Measurements from ENCODE around the gene UGT2B11.
"Not testable (repeated sequence)": the region's sequence is repeated elsewhere in the genome, so short reads cannot be mapped to it uniquely, and the experiment has no call there.

Gene UGT2B11

GRCh38 chr4:69210911-69211310 lies 3.6 kb downstream of the UGT2B11 start:
- Histone ChIP-seq H3K27ac (ENCODE audit: low read depth, low read length) (no peak overlapping the region), H3K9me3 (ENCODE audit: control insufficient read depth, insufficient read depth, low read length) (no peaks in the 10 kb centered on the region), H3K4me1 (ENCODE audit: control insufficient read depth, insufficient read depth, low read length) (peaks cover 4% of the 10 kb centered on the region; the same call in 1 of the 2 replicates), H3K4me3 (ENCODE audit: low read depth, low read length) (no peak overlapping the region), H3K36me3 (ENCODE audit: control insufficient read depth, insufficient read depth, low read length) (no peaks in the 10 kb centered on the region), H3K27me3 (ENCODE audit: control insufficient read depth, insufficient read depth, low read length) (no peaks in the 10 kb centered on the region), H3K9ac (ENCODE audit: low read depth, low read length) (no peak overlapping the region)

- H3K27me3 ChIP-seq (ENCODE audit: control insufficient read depth, insufficient read depth, low read length); H3K27ac ChIP-seq (ENCODE audit: low read depth, low read length); H3K4me3 ChIP-seq (ENCODE audit: low read depth, low read length); H3K9me3 ChIP-seq (ENCODE audit: control insufficient read depth, insufficient read depth, low read length); H3K4me1 ChIP-seq (ENCODE audit: control insufficient read depth, insufficient read depth, low read length); H3K9ac ChIP-seq (ENCODE audit: low read depth, low read length); H3K36me3 ChIP-seq (ENCODE audit: control insufficient read depth, insufficient read depth, low read length): not testable (repeated sequence)
These were observed 16.0 kb downstream of the UGT2B11 start for GRCh38 chr4:69198506-69198905.

GRCh38 chr4:69196209-69196965 lies 18.2 kb downstream of the UGT2B11 start:
- Histone ChIP-seq H3K9ac (ENCODE audit: low read depth, low read length) (no peak overlapping the region), H3K27me3 (ENCODE audit: control insufficient read depth, insufficient read depth, low read length) (no peaks in the 10 kb centered on the region), H3K4me1 (ENCODE audit: control insufficient read depth, insufficient read depth, low read length) (no peaks in the 10 kb centered on the region), H3K36me3 (ENCODE audit: control insufficient read depth, insufficient read depth, low read length) (no peaks in the 10 kb centered on the region), H3K27ac (ENCODE audit: low read depth, low read length) (no peak overlapping the region), H3K9me3 (ENCODE audit: control insufficient read depth, insufficient read depth, low read length) (no peaks in the 10 kb centered on the region), H3K4me3 (ENCODE audit: low read depth, low read length) (no peak overlapping the region)

GRCh38 chr4:69194166-69194565 lies 20.4 kb downstream of the UGT2B11 start:
- H3K4me3 ChIP-seq (ENCODE audit: low read depth, low read length) = no peak overlapping the region
- H3K4me1 ChIP-seq (ENCODE audit: control insufficient read depth, insufficient read depth, low read length) = no peaks in the 10 kb centered on the region
- H3K27me3 ChIP-seq (ENCODE audit: control insufficient read depth, insufficient read depth, low read length) = no peaks in the 10 kb centered on the region
- no peak overlapping the region for H3K9ac ChIP-seq (ENCODE audit: low read depth, low read length)
- H3K9me3 ChIP-seq (ENCODE audit: control insufficient read depth, insufficient read depth, low read length) = no peaks in the 10 kb centered on the region
- no peak overlapping the region for H3K27ac ChIP-seq (ENCODE audit: low read depth, low read length)
- H3K36me3 ChIP-seq (ENCODE audit: control insufficient read depth, insufficient read depth, low read length) = no peaks in the 10 kb centered on the region

- not testable (repeated sequence) for H3K4me1 ChIP-seq (ENCODE audit: control insufficient read depth, insufficient read depth, low read length); H3K9me3 ChIP-seq (ENCODE audit: control insufficient read depth, insufficient read depth, low read length); H3K36me3 ChIP-seq (ENCODE audit: control insufficient read depth, insufficient read depth, low read length); H3K27me3 ChIP-seq (ENCODE audit: control insufficient read depth, insufficient read depth, low read length); H3K9ac ChIP-seq (ENCODE audit: low read depth, low read length); H3K27ac ChIP-seq (ENCODE audit: low read depth, low read length); H3K4me3 ChIP-seq (ENCODE audit: low read depth, low read length)
These were observed 22.6 kb downstream of the UGT2B11 start for GRCh38 chr4:69191905-69192304.

- H3K4me3 ChIP-seq (ENCODE audit: low read depth, low read length); H3K4me1 ChIP-seq (ENCODE audit: control insufficient read depth, insufficient read depth, low read length); H3K9me3 ChIP-seq (ENCODE audit: control insufficient read depth, insufficient read depth, low read length); H3K36me3 ChIP-seq (ENCODE audit: control insufficient read depth, insufficient read depth, low read length); H3K27ac ChIP-seq (ENCODE audit: low read depth, low read length); H3K9ac ChIP-seq (ENCODE audit: low read depth, low read length); H3K27me3 ChIP-seq (ENCODE audit: control insufficient read depth, insufficient read depth, low read length): not testable (repeated sequence)
These were observed 23.9 kb downstream of the UGT2B11 start for GRCh38 chr4:69190621-69191020.

GRCh38 chr4:69181519-69182169 lies 32.9 kb downstream of the UGT2B11 start:
- not testable (repeated sequence) for H3K4me1 ChIP-seq (ENCODE audit: control insufficient read depth, insufficient read depth, low read length); H3K9me3 ChIP-seq (ENCODE audit: control insufficient read depth, insufficient read depth, low read length)

GRCh38 chr4:69179817-69180216 lies 34.7 kb downstream of the UGT2B11 start:
- H3K27me3 ChIP-seq (ENCODE audit: control insufficient read depth, insufficient read depth, low read length); H3K9ac ChIP-seq (ENCODE audit: low read depth, low read length); H3K4me1 ChIP-seq (ENCODE audit: control insufficient read depth, insufficient read depth, low read length); H3K4me3 ChIP-seq (ENCODE audit: low read depth, low read length); H3K36me3 ChIP-seq (ENCODE audit: control insufficient read depth, insufficient read depth, low read length); H3K9me3 ChIP-seq (ENCODE audit: control insufficient read depth, insufficient read depth, low read length): not testable (repeated sequence)
- peak overlapping the region; percentile 6 for H3K27ac ChIP-seq (ENCODE audit: low read depth, low read length)

More at GRCh38 chr4:69181519-69182169, 32.9 kb downstream of the UGT2B11 start:
- not testable (repeated sequence) for H3K27me3 ChIP-seq (ENCODE audit: control insufficient read depth, insufficient read depth, low read length); H3K36me3 ChIP-seq (ENCODE audit: control insufficient read depth, insufficient read depth, low read length); H3K9ac ChIP-seq (ENCODE audit: low read depth, low read length); H3K27ac ChIP-seq (ENCODE audit: low read depth, low read length); H3K4me3 ChIP-seq (ENCODE audit: low read depth, low read length)

- H3K9ac ChIP-seq (ENCODE audit: low read depth, low read length); H3K9me3 ChIP-seq (ENCODE audit: control insufficient read depth, insufficient read depth, low read length); H3K4me1 ChIP-seq (ENCODE audit: control insufficient read depth, insufficient read depth, low read length); H3K36me3 ChIP-seq (ENCODE audit: control insufficient read depth, insufficient read depth, low read length); H3K27me3 ChIP-seq (ENCODE audit: control insufficient read depth, insufficient read depth, low read length); H3K4me3 ChIP-seq (ENCODE audit: low read depth, low read length): not testable (repeated sequence)
- peak overlapping the region; percentile 6 for H3K27ac ChIP-seq (ENCODE audit: low read depth, low read length)
These were observed 35.8 kb downstream of the UGT2B11 start for GRCh38 chr4:69178751-69179205.

- not testable (repeated sequence) for H3K9me3 ChIP-seq (ENCODE audit: control insufficient read depth, insufficient read depth, low read length); H3K9ac ChIP-seq (ENCODE audit: low read depth, low read length); H3K4me1 ChIP-seq (ENCODE audit: control insufficient read depth, insufficient read depth, low read length); H3K27me3 ChIP-seq (ENCODE audit: control insufficient read depth, insufficient read depth, low read length); H3K27ac ChIP-seq (ENCODE audit: low read depth, low read length); H3K36me3 ChIP-seq (ENCODE audit: control insufficient read depth, insufficient read depth, low read length); H3K4me3 ChIP-seq (ENCODE audit: low read depth, low read length)
These were observed 44.1 kb downstream of the UGT2B11 start for GRCh38 chr4:69170233-69171134.

- not testable (repeated sequence) for H3K9ac ChIP-seq (ENCODE audit: low read depth, low read length); H3K4me3 ChIP-seq (ENCODE audit: low read depth, low read length); H3K4me1 ChIP-seq (ENCODE audit: control insufficient read depth, insufficient read depth, low read length); H3K36me3 ChIP-seq (ENCODE audit: control insufficient read depth, insufficient read depth, low read length); H3K9me3 ChIP-seq (ENCODE audit: control insufficient read depth, insufficient read depth, low read length); H3K27ac ChIP-seq (ENCODE audit: low read depth, low read length); H3K27me3 ChIP-seq (ENCODE audit: control insufficient read depth, insufficient read depth, low read length)
These were observed 45.4 kb downstream of the UGT2B11 start for GRCh38 chr4:69169171-69169570.
